ENCODE results near the gene SMC6. TPM values are rescaled to one million over a fixed set of nuclear protein-coding genes. Genes with fewer than 3 reads are reported as not detected.

The SMC6 gene
- total RNA-seq, 1 experiment from 2014 or later, result 11.4 TPM

DNA sequence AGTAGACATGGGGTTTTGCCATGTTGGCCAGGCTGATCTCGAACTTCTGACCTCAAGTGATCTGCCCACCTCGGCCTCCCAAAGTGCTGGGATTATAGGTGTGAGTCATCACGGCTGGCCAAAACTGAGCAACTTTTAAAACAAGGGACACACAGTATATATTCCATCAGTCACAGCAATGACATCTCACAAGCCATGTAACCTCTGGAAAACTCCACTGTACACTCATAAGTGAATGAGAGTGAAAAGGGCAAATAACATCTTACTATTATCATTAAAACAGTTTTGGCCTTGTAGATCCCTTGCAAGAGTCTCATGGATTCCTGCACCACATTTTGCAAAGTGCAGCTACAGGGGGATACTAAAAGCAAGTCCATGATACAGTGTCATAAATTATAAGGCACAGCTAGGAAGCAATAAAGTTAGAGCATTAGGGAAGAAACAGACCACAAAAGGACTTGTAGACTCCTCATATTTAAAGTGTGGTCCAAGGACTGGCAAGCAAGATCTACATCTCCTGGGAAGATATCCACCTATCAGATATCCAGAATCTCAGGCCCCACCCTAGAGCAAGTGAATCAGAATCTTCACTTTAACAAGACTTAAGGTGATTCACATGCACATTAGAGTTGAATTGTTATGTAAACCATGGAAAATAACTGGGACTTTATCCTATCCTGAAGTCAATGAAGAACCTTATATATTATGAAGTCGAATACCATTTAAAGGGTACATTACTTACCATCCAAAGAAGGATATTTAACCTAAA is 5.7 kb downstream of the SMC6 start:
- Histone ChIP-seq H3K4me3 (no peak overlapping the region), H3K27me3 (no peaks in the 10 kb centered on the region), H3K36me3 (peaks cover 11% of the 10 kb centered on the region), H3K9me3 (no peaks in the 10 kb centered on the region)
- DNase-seq, result peak; percentile 9

- Histone ChIP-seq H3K27me3 (no peaks in the 10 kb centered on the region), H3K4me3 (no peak overlapping the region), H3K9me3 (no peaks in the 10 kb centered on the region), H3K36me3 (peaks cover 53% of the 10 kb centered on the region)
- no peak for DNase-seq
These were observed 13.4 kb downstream of the SMC6 start for GRCh38 chr2:17740203-17740602.

DNA sequence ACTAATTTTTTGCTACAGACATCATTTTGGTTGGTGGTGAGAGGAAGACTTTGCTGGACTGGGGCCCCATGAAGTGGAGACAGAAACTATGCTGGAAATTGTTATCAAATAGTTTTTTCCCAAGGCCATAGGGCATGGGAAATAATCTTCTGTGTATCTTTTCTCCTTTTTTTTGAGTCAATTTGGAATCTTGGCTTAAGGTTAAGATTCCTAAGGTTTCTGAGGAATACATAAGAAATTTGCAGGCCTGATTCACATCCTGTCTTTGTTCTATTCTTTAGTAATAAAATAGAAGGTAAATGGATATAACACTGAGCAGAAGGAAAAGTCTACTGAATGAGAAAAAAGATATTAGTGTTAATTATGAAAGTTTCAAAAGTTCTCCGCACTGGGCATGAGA is 16.6 kb downstream of the SMC6 start:
- DNase-seq, result no peak

DNA sequence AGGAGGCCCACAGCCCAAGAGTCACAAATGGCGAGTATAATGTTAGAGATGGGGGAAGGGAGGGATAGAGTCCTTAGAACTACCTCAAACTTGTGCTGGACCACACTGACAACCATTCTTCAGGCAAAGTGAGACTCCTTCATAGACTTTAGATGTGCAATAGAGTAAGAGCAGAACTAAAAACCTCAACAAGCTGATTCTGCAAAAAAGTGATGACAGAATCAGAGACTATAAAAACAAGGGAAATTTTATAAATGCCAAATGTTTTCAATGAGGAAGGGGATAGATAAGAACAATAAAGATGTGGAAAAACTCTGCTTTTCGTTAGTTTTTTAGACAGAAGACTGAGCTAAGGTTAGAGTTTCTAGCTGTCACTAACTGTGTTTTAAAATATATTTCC is 17.7 kb downstream of the SMC6 start:
- Histone ChIP-seq H3K4me3 (no peak overlapping the region), H3K36me3 (peaks cover 54% of the 10 kb centered on the region), H3K27me3 (no peaks in the 10 kb centered on the region), H3K9me3 (no peaks in the 10 kb centered on the region)
- no peak for DNase-seq

More for the DNA sequence above, 16.6 kb downstream of the SMC6 start:
- Histone ChIP-seq H3K27me3 (no peaks in the 10 kb centered on the region), H3K9me3 (no peaks in the 10 kb centered on the region), H3K36me3 (peaks cover 49% of the 10 kb centered on the region), H3K4me3 (no peak overlapping the region)

DNA sequence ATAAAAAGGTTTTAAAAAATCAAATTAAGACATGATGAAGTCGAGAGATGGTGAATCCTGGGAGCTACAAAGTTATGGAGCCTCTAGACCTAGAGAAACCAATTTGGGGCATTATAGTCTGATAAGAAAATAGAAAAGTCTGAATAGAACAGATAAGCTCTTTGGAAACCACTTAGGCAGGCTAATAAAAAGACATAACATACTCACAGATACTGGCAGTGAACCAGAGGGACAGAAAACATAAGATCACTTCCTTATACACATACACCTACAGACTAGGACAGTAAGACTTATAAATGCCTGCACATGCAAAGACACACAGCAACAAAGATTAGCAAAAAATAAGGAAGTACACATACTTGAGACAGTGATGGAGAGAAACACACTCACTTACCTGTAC is 20.0 kb downstream of the SMC6 start:
- H3K9me3 ChIP-seq, result no peaks in the 10 kb centered on the region
- DNase-seq, result no peak
- H3K27me3 ChIP-seq, result no peaks in the 10 kb centered on the region
- no peak overlapping the region for H3K4me3 ChIP-seq
- H3K36me3 ChIP-seq, result peaks cover 47% of the 10 kb centered on the region

- no peak overlapping the region for H3K4me3 ChIP-seq
- no peak for DNase-seq
- H3K27me3 ChIP-seq, result no peaks in the 10 kb centered on the region
- H3K9me3 ChIP-seq, result no peaks in the 10 kb centered on the region
- H3K36me3 ChIP-seq, result peaks cover 23% of the 10 kb centered on the region
These were observed 23.7 kb downstream of the SMC6 start for GRCh38 chr2:17729880-17730279.

DNA sequence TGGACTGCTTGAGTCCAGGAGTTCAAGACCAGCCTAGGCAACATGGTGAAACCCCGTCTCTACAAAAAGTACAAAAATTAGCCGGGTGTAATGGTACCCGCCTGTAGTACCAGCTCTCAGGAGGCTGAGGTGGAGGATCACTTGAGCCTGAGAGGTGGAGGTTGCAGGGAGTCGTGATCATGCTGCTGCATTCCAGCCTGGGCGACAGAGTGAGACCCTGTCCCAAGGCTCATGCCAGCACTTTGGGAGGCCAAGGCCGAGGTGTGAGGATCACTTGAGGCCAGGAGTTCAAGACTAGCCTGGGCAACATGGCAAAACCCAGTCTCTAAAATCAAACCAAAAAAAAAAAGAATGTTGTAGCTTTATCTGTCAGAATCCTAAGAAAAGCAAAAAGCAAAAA is 25.4 kb downstream of the SMC6 start:
- Histone ChIP-seq H3K4me3 (no peak overlapping the region), H3K27me3 (no peaks in the 10 kb centered on the region), H3K36me3 (peaks cover 29% of the 10 kb centered on the region), H3K9me3 (no peaks in the 10 kb centered on the region)
- DNase-seq, result no peak

- no peak for DNase-seq
- H3K9me3 ChIP-seq, result no peaks in the 10 kb centered on the region
- peaks cover 55% of the 10 kb centered on the region for H3K36me3 ChIP-seq
- no peaks in the 10 kb centered on the region for H3K27me3 ChIP-seq
- no peak overlapping the region for H3K4me3 ChIP-seq
These were observed 33.8 kb downstream of the SMC6 start for GRCh38 chr2:17719562-17720371.

GRCh38 chr2:17718689-17719088 is 34.9 kb downstream of the SMC6 start:
- H3K4me3 ChIP-seq, result no peak overlapping the region
- H3K27me3 ChIP-seq, result no peaks in the 10 kb centered on the region
- no peaks in the 10 kb centered on the region for H3K9me3 ChIP-seq
- H3K36me3 ChIP-seq, result peaks cover 58% of the 10 kb centered on the region
- DNase-seq, result no peak

GRCh38 chr2:17717666-17718065 is 35.9 kb downstream of the SMC6 start:
- no peak overlapping the region for H3K4me3 ChIP-seq
- H3K27me3 ChIP-seq, result no peaks in the 10 kb centered on the region
- H3K36me3 ChIP-seq, result peaks cover 65% of the 10 kb centered on the region
- DNase-seq, result no peak
- no peaks in the 10 kb centered on the region for H3K9me3 ChIP-seq

DNA sequence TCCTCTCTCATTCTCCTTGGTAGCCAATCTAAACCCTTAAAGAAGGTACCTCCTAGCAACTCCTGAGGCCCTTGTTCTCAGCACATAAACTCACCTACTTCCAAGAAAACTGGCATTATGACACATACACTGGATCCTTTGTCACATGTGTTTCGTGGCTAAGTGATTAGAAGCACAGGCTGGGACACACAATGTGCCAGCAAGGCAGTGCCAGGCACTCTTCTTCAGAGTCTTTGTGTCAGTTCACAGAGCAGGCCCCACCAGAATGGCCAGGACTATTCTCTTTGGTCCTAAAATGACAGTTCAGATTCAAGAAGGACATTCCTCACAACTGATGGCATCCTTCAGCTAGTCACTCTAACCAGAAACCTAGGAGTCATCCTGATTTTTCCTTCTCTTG is 40.3 kb downstream of the SMC6 start:
- Histone ChIP-seq H3K36me3 (peaks cover 54% of the 10 kb centered on the region), H3K27me3 (no peaks in the 10 kb centered on the region), H3K9me3 (no peaks in the 10 kb centered on the region), H3K4me3 (no peak overlapping the region)
- no peak for DNase-seq

DNA sequence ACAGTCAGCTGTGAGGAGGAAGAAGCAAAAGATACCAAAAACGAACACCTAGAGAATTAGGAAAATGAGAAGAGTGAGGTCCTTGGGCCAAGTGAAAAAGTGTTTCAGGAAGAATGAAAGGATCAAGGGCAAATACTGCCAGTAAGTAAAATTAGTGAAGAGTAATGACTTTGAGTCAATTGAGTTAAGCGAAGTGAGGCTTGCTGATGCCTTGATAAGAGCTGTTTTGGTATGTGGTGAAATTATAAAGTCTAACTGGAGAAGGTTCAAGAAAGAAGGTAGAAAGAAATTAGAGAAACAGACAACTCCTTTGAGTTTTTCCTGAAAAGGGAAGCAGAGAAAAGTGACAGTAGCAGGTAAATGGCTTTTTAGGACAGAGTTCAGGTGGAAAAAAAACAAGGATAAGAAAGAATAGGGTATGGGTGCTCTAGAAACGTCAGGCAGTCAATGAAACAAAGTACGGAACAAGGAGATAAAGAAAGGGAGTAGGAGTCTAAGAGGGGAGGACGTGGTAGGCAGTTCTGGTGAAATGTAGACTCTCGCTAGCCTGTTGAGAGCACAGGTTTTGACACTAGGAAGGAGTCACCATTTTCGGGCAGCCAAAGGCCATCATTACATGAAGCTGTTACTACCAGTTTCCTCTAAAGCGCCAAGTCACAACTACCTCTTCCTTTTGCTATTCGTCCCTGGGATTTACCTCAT is 42.9 kb downstream of the SMC6 start:
- Histone ChIP-seq H3K9me3 (no peaks in the 10 kb centered on the region), H3K36me3 (peaks cover 60% of the 10 kb centered on the region), H3K27me3 (no peaks in the 10 kb centered on the region), H3K4me3 (no peak overlapping the region)
- DNase-seq, result no peak

DNA sequence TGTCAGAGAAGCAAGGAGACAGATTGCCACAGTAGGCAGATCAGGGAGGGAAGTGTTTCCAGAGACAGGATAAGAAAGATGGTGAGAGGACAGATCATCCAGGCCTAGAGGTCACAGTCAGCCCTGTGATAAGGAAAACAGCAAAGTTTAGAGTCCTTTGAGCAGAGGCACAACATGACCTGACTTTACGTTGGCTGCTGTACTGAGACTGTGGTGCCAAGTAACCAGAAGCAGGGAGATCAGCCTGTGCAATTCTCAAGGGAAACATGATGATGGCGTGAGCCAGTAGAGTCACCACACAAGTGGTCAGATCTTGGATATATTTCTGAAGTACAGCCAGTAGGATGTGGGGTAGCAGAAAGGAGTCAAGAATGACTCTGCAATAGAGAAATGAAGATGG is 43.7 kb downstream of the SMC6 start:
- DNase-seq, result no peak

DNA sequence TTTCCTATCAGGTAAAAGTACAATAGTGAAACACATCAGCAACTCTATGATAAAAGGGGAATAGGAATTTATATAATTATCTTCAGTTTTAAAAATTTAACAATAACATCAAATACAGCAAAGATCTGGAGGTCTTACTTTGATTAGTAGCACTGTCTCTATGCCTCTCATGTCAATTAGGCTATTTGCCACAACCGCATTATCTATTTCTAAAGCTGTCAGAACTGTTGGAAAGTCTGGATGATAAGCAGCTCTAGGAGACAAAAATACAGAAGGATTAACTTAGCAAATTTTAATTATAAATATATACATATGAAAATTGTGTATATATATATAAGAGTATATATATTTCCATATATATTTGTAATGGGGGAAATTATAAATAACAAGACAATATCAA is 45.1 kb downstream of the SMC6 start:
- Histone ChIP-seq H3K4me3 (no peak overlapping the region), H3K36me3 (peaks cover 56% of the 10 kb centered on the region), H3K9me3 (no peaks in the 10 kb centered on the region), H3K27me3 (no peaks in the 10 kb centered on the region)
- no peak for DNase-seq

More for the DNA sequence above, 43.7 kb downstream of the SMC6 start:
- H3K9me3 ChIP-seq, result no peaks in the 10 kb centered on the region
- H3K4me3 ChIP-seq, result no peak overlapping the region
- no peaks in the 10 kb centered on the region for H3K27me3 ChIP-seq
- peaks cover 60% of the 10 kb centered on the region for H3K36me3 ChIP-seq

GRCh38 chr2:17706845-17707244 is 46.8 kb downstream of the SMC6 start:
- Histone ChIP-seq H3K36me3 (peaks cover 53% of the 10 kb centered on the region), H3K27me3 (no peaks in the 10 kb centered on the region), H3K9me3 (no peaks in the 10 kb centered on the region), H3K4me3 (no peak overlapping the region)
- DNase-seq, result no peak

GRCh38 chr2:17690776-17691175 is 62.8 kb downstream of the SMC6 start:
- no peak for DNase-seq
- no peak overlapping the region for H3K4me3 ChIP-seq
- peaks cover 72% of the 10 kb centered on the region for H3K36me3 ChIP-seq

DNA sequence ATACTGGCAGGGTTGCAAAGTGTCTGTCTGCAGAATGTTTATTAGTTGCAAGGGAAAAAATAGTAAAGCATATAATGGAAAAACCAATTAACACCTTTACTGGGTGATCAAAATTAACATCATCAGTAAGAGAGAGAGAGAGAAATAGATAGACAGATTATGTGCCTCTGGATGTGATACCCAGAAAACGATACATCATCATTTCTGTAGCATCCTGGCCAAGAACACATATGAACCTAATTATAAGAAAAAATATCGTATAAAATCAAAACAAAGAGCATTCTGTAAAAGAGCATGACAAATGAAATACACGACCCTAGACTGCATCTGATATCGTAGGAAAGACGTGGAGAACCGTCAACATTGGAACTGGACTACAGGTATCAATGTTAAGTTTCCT is 64.6 kb downstream of the SMC6 start:
- no peak for DNase-seq
- Histone ChIP-seq H3K4me3 (no peak overlapping the region), H3K9me3 (peaks cover 1% of the 10 kb centered on the region; the same call in 1 of the 2 replicates), H3K27me3 (no peaks in the 10 kb centered on the region), H3K36me3 (peaks cover 57% of the 10 kb centered on the region)

More at GRCh38 chr2:17690776-17691175, 62.8 kb downstream of the SMC6 start:
- Histone ChIP-seq H3K27me3 (no peaks in the 10 kb centered on the region), H3K9me3 (peaks cover 1% of the 10 kb centered on the region; the same call in 1 of the 2 replicates)
